Umbilical cord (tissue), 2 donors: ENCODE results near the gene CDH18. TPM values are rescaled to one million over a fixed set of nuclear protein-coding genes. Genes with fewer than 3 reads are reported as not detected.

Source experiments
- DNase-seq: peaks from one replicate; pipeline ENCODE4 v3.0.0-alpha.2; 2015; ENCODE audit warnings: low spot score
- total RNA-seq: library from RNA; depleted of rRNA; stranded (reverse); fragments of >200 nt; gene quantifications from one replicate; pipeline ENCODE4 v1.2.3, GENCODE V29; 2014; ENCODE audit warnings: low replicate concordance; ENCODE audit not compliant: insufficient read depth

Gene CDH18
- total RNA-seq, 1 donor from 2014 or later = 4.3 TPM

DNA sequence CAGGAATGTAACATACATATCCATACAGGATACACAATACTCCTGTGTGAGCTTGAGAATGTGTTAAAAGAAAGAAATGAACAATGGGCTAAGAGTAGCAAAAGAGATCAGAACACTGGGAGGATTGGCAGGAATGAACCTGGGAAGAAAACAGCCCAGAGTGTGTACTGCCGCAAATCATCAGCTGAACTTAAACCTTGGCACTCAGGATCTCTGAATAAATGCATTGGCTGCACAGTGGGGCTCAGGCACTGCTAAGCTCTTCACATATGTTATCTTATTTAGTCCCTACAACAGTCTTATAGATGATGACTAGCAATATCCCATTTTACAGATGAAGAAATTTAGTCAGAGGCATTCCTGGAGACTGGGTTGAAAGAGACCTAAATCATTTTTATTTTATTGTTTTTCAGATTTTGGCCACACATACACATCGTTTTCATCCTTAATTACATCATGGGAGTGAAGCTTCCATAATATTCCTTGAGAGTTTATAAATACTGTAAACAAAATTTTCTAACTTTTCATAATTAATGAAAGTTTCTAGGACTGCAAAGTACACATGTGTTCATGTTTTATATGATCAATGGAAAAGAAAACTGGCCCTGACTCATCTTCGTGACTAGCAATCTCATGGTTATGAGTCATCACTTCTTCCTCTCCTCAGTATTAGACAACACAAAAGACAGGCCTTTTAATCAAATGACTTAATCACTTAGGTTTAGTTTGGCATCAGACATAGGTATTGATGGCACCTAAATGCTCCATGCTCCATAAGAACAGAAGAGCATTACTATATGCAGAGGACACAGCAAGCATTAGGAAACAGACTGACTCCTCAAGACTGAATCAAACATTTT, 59.2 kb downstream of the CDH18 start:
- DNase-seq = no peak

DNA sequence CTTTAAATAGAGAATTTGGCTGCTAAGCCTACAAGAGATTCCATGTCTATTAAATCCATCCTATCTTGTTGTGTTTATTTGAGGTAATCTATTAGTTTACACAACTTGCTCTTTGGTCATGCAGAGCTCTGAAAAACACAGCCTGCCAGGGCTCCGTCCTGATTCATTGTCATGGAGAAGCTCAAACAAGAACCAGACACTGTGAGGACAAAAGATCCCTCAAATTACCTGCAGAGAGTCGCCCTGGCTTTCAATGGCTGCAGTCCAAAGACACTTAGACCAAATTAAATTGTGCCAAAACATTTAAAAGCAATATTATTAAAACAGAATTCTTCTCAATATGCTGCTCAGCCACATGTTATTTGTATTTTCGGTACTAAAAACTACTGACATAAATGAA, 60.1 kb downstream of the CDH18 start:
- DNase-seq = no peak

GRCh38 chr5:19927170-19927569, 60.8 kb downstream of the CDH18 start:
- no peak for DNase-seq

GRCh38 chr5:19923742-19924141, 64.3 kb downstream of the CDH18 start:
- DNase-seq = peak; percentile 14

- no peak for DNase-seq
Observed at GRCh38 chr5:19920761-19921160, 67.2 kb downstream of the CDH18 start.

DNA sequence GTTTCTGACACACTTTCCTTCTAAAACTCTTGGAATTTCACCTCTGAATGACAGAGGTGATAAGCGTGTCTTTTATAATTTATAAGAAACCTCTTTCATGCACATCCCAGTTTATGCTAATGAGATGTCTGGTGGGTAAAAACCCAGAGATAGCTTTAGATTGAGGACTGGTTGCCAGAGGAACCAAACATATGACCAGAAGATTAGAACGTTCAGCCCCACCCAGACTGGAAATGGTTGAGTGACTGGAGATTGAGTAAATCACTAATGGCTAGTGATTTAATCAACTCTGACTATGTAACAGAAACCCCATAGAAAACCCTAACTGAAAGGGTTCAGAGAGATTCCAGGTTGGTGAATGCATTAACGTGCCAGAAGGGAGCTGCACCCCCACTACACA, 69.2 kb downstream of the CDH18 start:
- no peak for DNase-seq

DNA sequence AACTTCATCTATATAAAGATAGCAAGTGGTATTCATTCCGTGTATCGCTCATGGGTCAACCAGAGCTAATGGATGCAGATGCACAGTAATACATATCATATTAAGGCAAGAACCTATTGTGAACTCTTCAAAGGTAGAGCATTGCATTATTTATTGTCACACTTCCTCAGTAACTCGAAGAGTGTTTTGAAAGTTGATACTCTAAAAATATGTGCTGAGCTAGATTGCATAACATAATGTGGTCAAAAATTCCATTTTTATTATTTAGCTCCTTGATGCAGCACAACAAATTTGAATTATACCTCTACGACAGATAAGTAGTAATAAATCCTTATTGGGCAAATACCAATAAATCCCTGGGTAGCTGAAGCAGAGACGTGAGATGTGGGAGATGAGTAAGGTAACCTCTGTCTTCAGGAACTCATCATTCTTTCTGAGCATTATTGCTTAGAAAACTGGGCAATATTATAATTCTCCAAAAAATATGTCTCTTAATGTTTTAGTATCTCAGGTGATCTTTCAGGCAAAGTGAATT, 70.3 kb downstream of the CDH18 start:
- no peak for DNase-seq

DNA sequence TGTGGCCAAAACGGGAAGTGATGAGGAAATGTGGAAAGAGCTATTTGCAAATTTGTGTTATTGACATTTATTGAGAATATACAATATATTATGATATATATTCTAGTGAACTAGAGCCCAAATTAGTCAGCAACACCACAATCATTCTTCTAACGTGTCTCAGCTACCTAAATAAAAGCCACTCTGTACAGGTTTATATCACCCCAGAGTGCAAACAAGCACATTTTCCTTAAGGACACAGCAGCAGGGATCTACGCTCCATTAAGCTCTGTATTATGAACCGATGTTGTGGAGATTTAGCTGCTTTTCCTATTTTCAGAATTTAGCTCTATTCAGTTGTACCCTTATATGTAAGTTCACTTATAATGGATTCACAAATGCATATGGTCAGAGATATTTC, 77.9 kb downstream of the CDH18 start:
- no peak for DNase-seq

- DNase-seq = peak; percentile 88
Observed at GRCh38 chr5:19904766-19905165, 83.2 kb downstream of the CDH18 start.

DNA sequence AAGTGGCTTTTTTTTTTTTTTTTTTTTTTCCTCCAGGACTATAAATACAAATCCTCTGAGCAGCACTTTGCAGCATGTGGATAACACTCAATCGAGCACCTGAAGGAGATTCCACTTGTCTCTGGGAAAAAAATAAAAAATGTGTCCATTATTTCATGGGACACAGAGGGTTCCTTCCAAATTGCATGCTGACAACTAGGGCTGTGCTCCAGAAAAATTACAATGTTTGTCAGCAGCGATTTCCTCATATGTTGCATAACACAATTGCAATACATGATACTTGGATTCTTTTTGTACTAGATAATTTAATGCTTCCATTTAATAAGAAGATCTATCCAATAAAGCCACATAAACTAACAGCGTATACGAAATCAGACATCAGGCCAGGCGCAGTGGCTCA, 84.4 kb downstream of the CDH18 start:
- peak; percentile 14 for DNase-seq

DNA sequence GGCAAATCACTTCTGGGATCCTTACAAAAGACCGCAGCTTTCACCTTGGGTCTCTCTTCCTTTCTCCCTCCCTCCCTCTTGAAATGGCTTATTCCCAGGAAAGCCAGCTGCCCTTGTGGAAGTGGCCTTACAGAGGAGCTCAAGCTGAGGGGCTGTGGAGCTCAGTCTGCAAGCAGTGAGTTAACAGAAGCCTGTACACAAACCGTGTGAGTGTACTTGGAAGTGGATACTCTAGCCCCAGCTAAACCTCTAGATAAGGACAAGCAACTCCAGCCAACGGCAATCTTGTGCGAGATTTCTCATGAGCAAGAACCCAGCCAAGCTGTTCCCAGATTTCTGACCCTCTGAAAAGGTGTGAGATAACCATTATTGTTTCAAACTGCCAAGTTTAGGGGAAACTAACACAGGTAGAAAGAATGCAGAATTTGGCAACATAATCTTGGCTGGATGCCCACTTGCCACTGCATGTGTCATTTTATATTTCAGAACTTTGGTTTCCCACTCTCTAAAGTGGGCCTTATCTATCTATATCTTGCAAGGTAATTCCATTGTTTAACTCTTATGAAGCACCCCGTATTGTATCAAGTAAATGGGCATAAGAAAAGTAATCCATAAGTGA, 85.6 kb downstream of the CDH18 start:
- DNase-seq = no peak

- DNase-seq = no peak
Observed at GRCh38 chr5:19900269-19900668, 87.7 kb downstream of the CDH18 start.

DNA sequence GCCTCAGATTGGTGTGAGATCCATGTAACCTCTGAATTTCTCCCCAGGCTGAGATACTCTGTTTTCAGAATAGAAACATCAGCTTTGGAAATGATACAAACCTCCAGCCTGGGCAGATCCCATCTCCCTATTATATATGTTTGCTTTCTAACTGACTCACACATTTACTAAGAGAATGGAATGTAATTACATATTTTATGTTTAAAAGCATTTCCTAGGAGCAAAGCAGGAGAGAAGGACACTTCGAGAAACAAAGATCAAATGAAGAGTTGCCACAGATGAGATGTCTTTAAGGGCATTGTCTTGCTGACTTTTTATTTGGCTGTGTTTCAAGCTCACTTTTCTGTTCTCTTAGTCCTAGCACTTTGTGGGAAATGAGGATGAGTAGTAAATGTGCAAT, 96.3 kb downstream of the CDH18 start:
- peak; percentile 32 for DNase-seq

DNA sequence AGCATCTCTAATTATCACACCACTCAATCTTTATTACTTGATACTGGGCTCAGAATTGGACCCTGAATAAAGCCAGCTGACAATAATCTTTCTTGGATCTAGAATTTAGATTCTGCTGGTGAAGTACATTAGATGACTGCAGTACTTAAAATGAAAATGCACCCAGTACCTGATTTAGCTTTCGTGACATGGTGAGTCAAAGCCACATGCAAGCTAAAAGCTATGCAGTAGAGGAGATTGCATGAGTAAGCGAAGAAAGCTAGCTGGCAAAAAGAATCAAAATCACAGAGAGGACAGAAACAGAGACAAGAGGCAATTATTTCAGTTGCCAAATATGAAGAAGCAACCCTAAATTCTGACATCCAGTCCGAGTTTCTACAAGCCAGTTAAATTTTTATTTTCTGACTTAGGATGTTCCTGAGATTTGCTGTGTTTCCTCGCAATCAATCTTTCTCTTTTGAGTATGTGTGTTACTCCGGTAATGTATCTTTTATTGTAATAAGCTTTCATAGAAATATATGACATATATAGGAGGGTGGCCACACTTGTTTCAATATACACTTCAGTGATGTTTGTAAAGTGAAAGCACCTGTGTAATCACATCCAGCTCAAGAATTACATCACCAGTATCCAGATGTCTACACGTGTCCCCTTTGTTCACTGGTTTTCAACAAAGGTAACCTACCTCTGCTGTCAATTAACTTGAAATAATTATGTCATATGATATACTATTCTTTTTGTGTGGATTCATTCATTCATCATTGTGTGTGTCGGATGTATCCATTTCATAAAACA, 101.7 kb downstream of the CDH18 start:
- peak; percentile 63 for DNase-seq

DNA sequence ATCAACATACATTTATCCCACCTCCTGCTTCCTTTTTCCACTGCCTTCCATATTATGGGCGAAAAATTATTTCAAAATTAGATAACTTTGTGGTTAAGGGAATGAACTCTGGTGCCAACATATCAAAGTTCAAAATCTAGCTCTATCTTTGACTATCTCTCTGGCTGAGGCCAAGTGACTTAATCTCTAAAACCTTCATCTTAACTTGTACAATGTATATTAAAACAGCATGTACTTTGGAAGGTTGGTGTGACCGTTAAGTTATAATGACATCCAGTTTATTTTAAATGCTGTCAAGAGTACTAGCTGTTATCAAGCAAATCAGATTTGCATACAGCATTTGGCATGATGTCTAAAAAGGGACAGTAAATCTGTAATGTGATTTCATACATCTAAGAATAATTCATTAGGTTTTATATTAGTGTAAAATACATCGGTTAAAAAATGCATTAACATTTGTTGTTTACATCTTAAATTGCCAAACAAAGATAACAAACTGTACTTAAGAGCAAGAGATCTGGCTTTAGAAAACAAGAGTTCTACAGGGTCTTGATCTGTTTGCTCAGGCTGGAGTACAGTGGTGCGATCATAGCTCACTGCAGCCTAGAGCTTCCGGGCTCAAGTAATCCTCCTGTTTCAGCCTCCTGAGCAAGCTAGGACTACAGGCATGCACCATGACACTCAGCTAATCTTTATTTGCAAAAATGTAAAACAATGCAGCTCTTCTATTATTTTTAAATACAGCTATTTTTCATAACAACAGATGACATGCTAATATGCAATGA, 102.8 kb downstream of the CDH18 start:
- DNase-seq = no peak

- DNase-seq = no peak
Observed at GRCh38 chr5:19880859-19881436, 107.1 kb downstream of the CDH18 start.

GRCh38 chr5:19880458-19880857, 107.5 kb downstream of the CDH18 start:
- no peak for DNase-seq

- DNase-seq = no peak
Observed at GRCh38 chr5:19874811-19875210, 113.2 kb downstream of the CDH18 start.

DNA sequence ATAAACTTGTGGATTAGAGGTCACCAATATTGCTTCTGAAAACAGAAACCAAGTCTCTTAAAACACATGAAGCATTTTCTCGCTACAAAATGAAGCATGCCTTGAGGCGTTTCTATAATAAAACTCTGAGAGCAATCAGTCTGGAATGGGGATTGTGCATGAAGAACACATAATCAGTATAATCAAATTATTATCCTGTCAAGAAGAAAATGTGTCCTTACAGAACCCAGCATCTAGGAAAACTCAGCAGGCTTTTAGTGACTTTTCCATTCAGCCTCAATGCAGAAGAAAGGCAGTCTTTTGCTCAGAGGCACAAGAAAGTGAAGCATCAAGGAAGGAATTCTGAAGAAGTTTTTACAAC, 121.9 kb downstream of the CDH18 start:
- DNase-seq = peak; percentile 75

- no peak for DNase-seq
Observed at GRCh38 chr5:19865336-19866089, 122.5 kb downstream of the CDH18 start.
